ENCODE measurements around the gene ACTN1.

ACTN1 gene

DNA sequence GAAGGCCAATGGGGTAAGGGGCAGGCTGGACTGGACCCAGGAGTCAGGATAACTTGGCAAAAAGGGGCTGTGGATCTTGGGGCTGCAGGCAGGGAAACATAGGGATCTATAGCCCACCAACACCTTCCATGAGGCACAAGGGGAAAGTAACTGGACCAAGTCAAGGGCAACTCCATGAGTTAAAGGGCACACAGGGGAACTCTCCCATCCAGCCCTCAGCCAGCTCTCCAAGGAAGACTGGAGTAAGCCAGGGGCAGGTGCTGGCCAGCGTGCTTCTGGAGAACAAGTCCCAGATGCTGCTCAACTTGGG lies 154.9 kb downstream of the ACTN1 start:
- Mint-ChIP-seq H3K4me3 (no peak overlapping the region), H3K27me3 (no peaks in the 10 kb centered on the region), H3K9me3 (no peaks in the 10 kb centered on the region), H3K36me3 (no peaks in the 10 kb centered on the region), H3K4me1 (peaks cover 36% of the 10 kb centered on the region), H3K27ac (no peak overlapping the region)
